HepG2 (cell line): ENCODE results near the gene FBXO41. TPM values are rescaled to one million over a fixed set of nuclear protein-coding genes. Genes with fewer than 3 reads are reported as not detected.
A peak's percentile ranks its signal among the peaks of the same experiment; 100 is the strongest.

ENCODE experiments used
- EHMT2 ChIP-seq: fragments of 200-600 bp; sonication (generic); IDR thresholded peaks from 2 replicates; pipeline ENCODE4 v1.7.0; 2017; ENCODE audit warnings: antibody characterized with exemption, low read depth, low read length, borderline replicate concordance
- HES4 ChIP-seq: sonication (generic); formaldehyde crosslinking; IDR thresholded peaks from 2 replicates; pipeline ENCODE4 v1.9.0; 2021; ENCODE audit warnings: mild to moderate bottlenecking, missing genetic modification reagents, borderline replicate concordance
- HMG20A ChIP-seq: IDR thresholded peaks from 2 replicates; pipeline ENCODE4 v1.6.1; 2016; ENCODE audit warnings: borderline replicate concordance
- HOXA5 ChIP-seq: sonication (generic); formaldehyde crosslinking; IDR thresholded peaks from 2 replicates; pipeline ENCODE4 v1.4.0; 2020; ENCODE audit warnings: missing genetic modification reagents
- KLF15 ChIP-seq: sonication (generic); formaldehyde crosslinking; IDR thresholded peaks from 2 replicates; pipeline ENCODE4 v1.8.1; 2023; ENCODE audit warnings: borderline replicate concordance, mild to moderate bottlenecking, inconsistent platforms, missing genetic modification reagents, mixed read lengths
- MIER2 ChIP-seq: IDR thresholded peaks from 2 replicates; pipeline ENCODE4 v1.6.1; 2016; ENCODE audit warnings: missing biosample characterization, missing genetic modification reagents
- POLR2G ChIP-seq: fragments of 200-400 bp; formaldehyde crosslinking; IDR thresholded peaks from 2 replicates; pipeline ENCODE4 v1.6.1; 2018; ENCODE audit warnings: mild to moderate bottlenecking, low read depth, low read length, moderate library complexity
- SNAPC2 ChIP-seq: sonication (generic); formaldehyde crosslinking; IDR thresholded peaks from 2 replicates; pipeline ENCODE4 v1.8.1; 2022; ENCODE audit warnings: mild to moderate bottlenecking, missing genetic modification reagents
- TCF12 ChIP-seq, 2 experiments: fragments of 450-650 bp in 1 of 2; sonication (generic) in 1 of 2; formaldehyde crosslinking in 1 of 2; IDR thresholded peaks; 2 replicates each; pipeline versions ENCODE4 v1.6.1 to v1.8.0; 2017 to 2022; ENCODE audit warnings: antibody characterized with exemption in 1 of 2, mild to moderate bottlenecking in 1 of 2, missing genetic modification reagents in 1 of 2, moderate library complexity in 1 of 2
- ZBTB21 ChIP-seq: sonication (generic); formaldehyde crosslinking; IDR thresholded peaks from 2 replicates; pipeline ENCODE4 v1.4.0; 2020; ENCODE audit warnings: missing genetic modification reagents
- ZNF563 ChIP-seq: sonication (generic); formaldehyde crosslinking; IDR thresholded peaks from 2 replicates; pipeline ENCODE4 v1.8.0; 2022; ENCODE audit warnings: mild to moderate bottlenecking, moderate library complexity, missing genetic modification reagents
- ZNF605 ChIP-seq: sonication (generic); formaldehyde crosslinking; IDR thresholded peaks from 2 replicates; pipeline ENCODE4 v1.8.0; 2022; ENCODE audit warnings: mild to moderate bottlenecking, missing genetic modification reagents
- ZNF619 ChIP-seq: sonication (generic); formaldehyde crosslinking; IDR thresholded peaks from 2 replicates; pipeline ENCODE4 v1.4.0; 2020; ENCODE audit warnings: mild to moderate bottlenecking, missing genetic modification reagents
- polyA plus RNA-seq, 8 experiments: library from polyadenylated mRNA; depleted of rRNA in 3 of 8; stranded (reverse) in 7 of 8; unstranded in 1 of 8; fragments of >200 nt; fragmentation: Illumina TruSeq in 4 of 8; extraction: Trizol in 4 of 8; gene quantifications; 2 replicates each; pipeline versions ENCODE4 v1.2.1 to v1.2.3, GENCODE V29; 2011 to 2016; ENCODE audit warnings: low read depth in 4 of 8, missing spikeins in 1 of 8, mixed read lengths in 1 of 8; ENCODE audit not compliant: insufficient read depth in 1 of 8
- total RNA-seq, 5 experiments: library from RNA; depleted of rRNA; stranded (reverse); fragments of >200 nt; fragmentation: Illumina TruSeq; extraction: Trizol; gene quantifications; 2 replicates each; pipeline ENCODE4 v1.2.3, GENCODE V29; 2016; ENCODE audit warnings: low read depth in 1 of 5
- TF ChIP-seq, protein P1 (sequence below): IDR thresholded peaks from 2 replicates; pipeline ENCODE4 v1.6.1; 2016; ENCODE audit warnings: missing compliant biosample characterization, missing genetic modification reagents, borderline replicate concordance
- TF ChIP-seq, protein P2 (sequence below): sonication (generic); formaldehyde crosslinking; IDR thresholded peaks from 2 replicates; pipeline ENCODE4 v1.4.0; 2020; ENCODE audit warnings: missing genetic modification reagents
- TF ChIP-seq, protein P3 (sequence below): sonication (generic); formaldehyde crosslinking; IDR thresholded peaks from 2 replicates; pipeline ENCODE4 v1.4.0; 2020; ENCODE audit warnings: missing genetic modification reagents, borderline replicate concordance
- TF ChIP-seq, protein P4 (sequence below): fragments of 450-650 bp; IDR thresholded peaks from 2 replicates; pipeline ENCODE4 v1.6.1; 2016
- TF ChIP-seq, protein P5 (sequence below): sonication (generic); formaldehyde crosslinking; IDR thresholded peaks from 2 replicates; pipeline ENCODE4 v1.4.0; 2020; ENCODE audit warnings: missing genetic modification reagents, mild to moderate bottlenecking, borderline replicate concordance

FBXO41 gene
- total and polyA plus RNA-seq, 2 of the 13 experiments (the other 11 are each of a cell fraction or from before 2014, with no cell fraction given) = 4.2 to 10.3 TPM

DNA sequence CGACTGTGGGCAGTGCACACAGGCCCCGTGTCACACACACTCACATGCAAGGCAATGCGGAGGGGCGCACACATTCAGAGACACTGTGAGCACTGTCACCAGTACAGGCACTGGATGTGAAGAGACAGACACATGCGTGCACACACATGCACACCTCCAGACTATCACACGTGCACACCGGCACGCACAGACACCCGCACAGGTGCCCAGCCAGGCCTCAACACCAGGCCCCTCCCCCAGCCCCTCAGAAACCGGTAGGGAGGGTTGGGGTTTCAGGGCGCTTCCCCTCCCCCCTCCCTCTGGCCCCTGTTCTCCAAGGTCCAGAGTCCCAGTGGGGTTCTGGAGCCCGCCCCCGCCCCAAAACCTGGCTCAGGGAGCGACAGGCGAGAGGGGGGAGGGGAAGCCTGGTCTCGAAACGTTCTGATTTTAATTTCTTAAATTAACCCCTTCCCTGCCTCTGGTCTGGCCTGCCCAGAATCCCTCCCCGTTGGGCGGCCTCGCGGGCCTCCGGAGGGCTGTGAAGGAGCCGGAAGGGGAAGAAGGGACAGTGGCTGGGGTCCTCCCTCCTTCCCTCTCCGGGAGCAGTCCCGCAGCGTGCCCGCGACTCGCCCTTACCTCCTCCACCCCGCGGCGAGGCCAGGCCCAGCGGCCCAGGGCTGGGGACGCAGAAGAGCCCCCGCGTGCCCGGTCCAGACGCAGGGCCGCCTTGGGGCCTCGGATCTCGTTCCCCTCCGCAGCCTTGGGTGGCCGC is 558 bp downstream of the FBXO41 start (continued):
- TF ChIP-seq TCF12 (IDR thresholded peaks at IDR 0.05) (no peak), TCF12 (CRISPR knock-in tag; IDR thresholded peaks at IDR 0.05) (no peak), EHMT2 (no peak), KLF15 (CRISPR knock-in tag) (no peak), ZBTB21 (CRISPR knock-in tag) (no peak), HES4 (CRISPR knock-in tag) (peak; percentile 33; the same call in 1 of the 2 replicates), ZNF619 (CRISPR knock-in tag) (no peak; the same call in 1 of the 2 replicates), SNAPC2 (CRISPR knock-in tag) (peak; percentile 60; the same call in 1 of the 2 replicates), HMG20A (CRISPR knock-in tag) (no peak), ZNF605 (CRISPR knock-in tag) (no peak), POLR2G (no peak; the same call in 1 of the 2 replicates), ZNF563 (CRISPR knock-in tag) (no peak), HOXA5 (CRISPR knock-in tag) (no peak), MIER2 (CRISPR knock-in tag) (peak; percentile 27; the same call in 1 of the 2 replicates)
- TF ChIP-seq, protein P1, sequence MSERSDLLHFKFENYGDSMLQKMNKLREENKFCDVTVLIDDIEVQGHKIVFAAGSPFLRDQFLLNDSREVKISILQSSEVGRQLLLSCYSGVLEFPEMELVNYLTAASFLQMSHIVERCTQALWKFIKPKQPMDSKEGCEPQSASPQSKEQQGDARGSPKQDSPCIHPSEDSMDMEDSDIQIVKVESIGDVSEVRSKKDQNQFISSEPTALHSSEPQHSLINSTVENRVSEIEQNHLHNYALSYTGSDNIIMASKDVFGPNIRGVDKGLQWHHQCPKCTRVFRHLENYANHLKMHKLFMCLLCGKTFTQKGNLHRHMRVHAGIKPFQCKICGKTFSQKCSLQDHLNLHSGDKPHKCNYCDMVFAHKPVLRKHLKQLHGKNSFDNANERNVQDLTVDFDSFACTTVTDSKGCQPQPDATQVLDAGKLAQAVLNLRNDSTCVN (CRISPR knock-in tag) = 0 out of 2 replicates have a peak, but pooled peaks have one; percentile 27
- TF ChIP-seq, protein P2, sequence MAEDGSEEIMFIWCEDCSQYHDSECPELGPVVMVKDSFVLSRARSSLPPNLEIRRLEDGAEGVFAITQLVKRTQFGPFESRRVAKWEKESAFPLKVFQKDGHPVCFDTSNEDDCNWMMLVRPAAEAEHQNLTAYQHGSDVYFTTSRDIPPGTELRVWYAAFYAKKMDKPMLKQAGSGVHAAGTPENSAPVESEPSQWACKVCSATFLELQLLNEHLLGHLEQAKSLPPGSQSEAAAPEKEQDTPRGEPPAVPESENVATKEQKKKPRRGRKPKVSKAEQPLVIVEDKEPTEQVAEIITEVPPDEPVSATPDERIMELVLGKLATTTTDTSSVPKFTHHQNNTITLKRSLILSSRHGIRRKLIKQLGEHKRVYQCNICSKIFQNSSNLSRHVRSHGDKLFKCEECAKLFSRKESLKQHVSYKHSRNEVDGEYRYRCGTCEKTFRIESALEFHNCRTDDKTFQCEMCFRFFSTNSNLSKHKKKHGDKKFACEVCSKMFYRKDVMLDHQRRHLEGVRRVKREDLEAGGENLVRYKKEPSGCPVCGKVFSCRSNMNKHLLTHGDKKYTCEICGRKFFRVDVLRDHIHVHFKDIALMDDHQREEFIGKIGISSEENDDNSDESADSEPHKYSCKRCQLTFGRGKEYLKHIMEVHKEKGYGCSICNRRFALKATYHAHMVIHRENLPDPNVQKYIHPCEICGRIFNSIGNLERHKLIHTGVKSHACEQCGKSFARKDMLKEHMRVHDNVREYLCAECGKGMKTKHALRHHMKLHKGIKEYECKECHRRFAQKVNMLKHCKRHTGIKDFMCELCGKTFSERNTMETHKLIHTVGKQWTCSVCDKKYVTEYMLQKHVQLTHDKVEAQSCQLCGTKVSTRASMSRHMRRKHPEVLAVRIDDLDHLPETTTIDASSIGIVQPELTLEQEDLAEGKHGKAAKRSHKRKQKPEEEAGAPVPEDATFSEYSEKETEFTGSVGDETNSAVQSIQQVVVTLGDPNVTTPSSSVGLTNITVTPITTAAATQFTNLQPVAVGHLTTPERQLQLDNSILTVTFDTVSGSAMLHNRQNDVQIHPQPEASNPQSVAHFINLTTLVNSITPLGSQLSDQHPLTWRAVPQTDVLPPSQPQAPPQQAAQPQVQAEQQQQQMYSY (CRISPR knock-in tag) = no peak
- TF ChIP-seq, protein P3, sequence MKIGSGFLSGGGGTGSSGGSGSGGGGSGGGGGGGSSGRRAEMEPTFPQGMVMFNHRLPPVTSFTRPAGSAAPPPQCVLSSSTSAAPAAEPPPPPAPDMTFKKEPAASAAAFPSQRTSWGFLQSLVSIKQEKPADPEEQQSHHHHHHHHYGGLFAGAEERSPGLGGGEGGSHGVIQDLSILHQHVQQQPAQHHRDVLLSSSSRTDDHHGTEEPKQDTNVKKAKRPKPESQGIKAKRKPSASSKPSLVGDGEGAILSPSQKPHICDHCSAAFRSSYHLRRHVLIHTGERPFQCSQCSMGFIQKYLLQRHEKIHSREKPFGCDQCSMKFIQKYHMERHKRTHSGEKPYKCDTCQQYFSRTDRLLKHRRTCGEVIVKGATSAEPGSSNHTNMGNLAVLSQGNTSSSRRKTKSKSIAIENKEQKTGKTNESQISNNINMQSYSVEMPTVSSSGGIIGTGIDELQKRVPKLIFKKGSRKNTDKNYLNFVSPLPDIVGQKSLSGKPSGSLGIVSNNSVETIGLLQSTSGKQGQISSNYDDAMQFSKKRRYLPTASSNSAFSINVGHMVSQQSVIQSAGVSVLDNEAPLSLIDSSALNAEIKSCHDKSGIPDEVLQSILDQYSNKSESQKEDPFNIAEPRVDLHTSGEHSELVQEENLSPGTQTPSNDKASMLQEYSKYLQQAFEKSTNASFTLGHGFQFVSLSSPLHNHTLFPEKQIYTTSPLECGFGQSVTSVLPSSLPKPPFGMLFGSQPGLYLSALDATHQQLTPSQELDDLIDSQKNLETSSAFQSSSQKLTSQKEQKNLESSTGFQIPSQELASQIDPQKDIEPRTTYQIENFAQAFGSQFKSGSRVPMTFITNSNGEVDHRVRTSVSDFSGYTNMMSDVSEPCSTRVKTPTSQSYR (CRISPR knock-in tag) = peak; percentile 83
- TF ChIP-seq, protein P4, sequence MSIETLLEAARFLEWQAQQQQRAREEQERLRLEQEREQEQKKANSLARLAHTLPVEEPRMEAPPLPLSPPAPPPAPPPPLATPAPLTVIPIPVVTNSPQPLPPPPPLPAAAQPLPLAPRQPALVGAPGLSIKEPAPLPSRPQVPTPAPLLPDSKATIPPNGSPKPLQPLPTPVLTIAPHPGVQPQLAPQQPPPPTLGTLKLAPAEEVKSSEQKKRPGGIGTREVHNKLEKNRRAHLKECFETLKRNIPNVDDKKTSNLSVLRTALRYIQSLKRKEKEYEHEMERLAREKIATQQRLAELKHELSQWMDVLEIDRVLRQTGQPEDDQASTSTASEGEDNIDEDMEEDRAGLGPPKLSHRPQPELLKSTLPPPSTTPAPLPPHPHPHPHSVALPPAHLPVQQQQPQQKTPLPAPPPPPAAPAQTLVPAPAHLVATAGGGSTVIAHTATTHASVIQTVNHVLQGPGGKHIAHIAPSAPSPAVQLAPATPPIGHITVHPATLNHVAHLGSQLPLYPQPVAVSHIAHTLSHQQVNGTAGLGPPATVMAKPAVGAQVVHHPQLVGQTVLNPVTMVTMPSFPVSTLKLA = peak; percentile 82
- TF ChIP-seq, protein P5, sequence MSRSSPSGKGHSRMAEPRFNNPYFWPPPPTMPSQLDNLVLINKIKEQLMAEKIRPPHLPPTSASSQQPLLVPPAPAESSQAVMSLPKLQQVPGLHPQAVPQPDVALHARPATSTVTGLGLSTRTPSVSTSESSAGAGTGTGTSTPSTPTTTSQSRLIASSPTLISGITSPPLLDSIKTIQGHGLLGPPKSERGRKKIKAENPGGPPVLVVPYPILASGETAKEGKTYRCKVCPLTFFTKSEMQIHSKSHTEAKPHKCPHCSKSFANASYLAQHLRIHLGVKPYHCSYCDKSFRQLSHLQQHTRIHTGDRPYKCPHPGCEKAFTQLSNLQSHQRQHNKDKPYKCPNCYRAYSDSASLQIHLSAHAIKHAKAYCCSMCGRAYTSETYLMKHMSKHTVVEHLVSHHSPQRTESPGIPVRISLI (CRISPR knock-in tag) = no peak
